Fibroblast of the aortic adventitia (primary cell): ENCODE data around the gene KCNH2. TPM values are rescaled to one million over a fixed set of nuclear protein-coding genes. Genes with fewer than 3 reads are reported as not detected.

Experiments
- DNase-seq: peaks from one replicate; pipeline ENCODE4 v3.0.0-alpha.2; 2010; ENCODE audit warnings: low read depth
- H3K4me3 ChIP-seq: 2 replicates; pipeline ENCODE4 v1.5.1; 2011; ENCODE audit warnings: low read depth, mild to moderate bottlenecking, control low read depth, low read length, moderate library complexity
- total RNA-seq: library from RNA; depleted of rRNA; stranded (reverse); fragments of >200 nt; gene quantifications from 2 replicates; pipeline ENCODE4 v1.2.3, GENCODE V29; 2012; ENCODE audit warnings: low replicate concordance
- TF ChIP-seq, protein P1 (sequence below): IDR thresholded peaks from 2 replicates; pipeline ENCODE4 v1.5.1; 2011; ENCODE audit warnings: mild to moderate bottlenecking, low read length, control low read depth, inconsistent platforms; ENCODE audit not compliant: insufficient read depth

The KCNH2 gene
- total RNA-seq, 1 donor, result not detected

DNA sequence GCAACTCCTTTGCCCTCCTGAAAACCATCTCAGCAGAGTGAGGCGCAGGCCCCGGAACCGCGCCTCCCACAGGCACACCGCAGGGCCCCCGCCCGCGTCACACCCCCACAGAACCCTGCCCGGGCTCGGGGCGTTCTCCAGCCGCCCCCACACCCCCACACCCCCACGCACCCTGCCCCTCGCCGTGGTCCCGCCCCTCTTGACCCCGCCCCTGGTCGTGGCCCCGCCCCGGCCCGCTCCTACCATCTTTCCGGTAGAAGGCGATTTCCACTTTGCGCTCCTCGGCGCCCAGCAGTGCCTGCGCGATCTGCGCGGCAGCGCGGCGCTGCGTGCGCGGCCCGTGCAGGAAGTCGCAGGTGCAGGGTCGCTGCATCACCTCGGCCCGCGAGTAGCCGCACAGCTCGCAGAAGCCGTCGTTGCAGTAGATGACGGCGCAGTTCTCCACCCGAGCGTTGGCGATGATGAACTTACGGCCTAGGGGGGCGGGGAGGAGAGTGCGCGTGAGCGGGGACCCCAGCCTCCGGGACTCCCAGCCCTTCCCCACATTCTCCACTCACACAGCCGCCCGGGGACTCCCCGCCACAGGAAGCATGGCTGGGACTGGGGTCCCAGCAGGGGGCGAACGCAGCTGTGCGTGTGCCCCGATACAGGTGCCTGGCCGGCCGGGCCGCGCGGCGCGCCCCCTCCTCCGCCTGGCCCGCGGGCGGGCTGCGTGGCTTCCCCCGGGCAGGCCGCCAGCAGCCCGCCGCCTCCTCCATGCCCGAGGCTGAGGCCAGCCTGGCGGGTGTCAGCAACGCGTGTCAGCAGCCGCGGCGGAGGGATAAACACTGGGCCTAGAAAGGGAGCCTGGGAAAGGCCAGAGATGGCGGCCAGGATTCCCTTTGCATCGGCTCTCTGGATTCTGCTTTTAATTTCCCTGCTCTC is 3.4 kb downstream of the KCNH2 start:
- no peak for DNase-seq
- H3K4me3 ChIP-seq, result peak overlapping the region; percentile 33
- TF ChIP-seq, protein P1, sequence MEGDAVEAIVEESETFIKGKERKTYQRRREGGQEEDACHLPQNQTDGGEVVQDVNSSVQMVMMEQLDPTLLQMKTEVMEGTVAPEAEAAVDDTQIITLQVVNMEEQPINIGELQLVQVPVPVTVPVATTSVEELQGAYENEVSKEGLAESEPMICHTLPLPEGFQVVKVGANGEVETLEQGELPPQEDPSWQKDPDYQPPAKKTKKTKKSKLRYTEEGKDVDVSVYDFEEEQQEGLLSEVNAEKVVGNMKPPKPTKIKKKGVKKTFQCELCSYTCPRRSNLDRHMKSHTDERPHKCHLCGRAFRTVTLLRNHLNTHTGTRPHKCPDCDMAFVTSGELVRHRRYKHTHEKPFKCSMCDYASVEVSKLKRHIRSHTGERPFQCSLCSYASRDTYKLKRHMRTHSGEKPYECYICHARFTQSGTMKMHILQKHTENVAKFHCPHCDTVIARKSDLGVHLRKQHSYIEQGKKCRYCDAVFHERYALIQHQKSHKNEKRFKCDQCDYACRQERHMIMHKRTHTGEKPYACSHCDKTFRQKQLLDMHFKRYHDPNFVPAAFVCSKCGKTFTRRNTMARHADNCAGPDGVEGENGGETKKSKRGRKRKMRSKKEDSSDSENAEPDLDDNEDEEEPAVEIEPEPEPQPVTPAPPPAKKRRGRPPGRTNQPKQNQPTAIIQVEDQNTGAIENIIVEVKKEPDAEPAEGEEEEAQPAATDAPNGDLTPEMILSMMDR, result peak; percentile 16

DNA sequence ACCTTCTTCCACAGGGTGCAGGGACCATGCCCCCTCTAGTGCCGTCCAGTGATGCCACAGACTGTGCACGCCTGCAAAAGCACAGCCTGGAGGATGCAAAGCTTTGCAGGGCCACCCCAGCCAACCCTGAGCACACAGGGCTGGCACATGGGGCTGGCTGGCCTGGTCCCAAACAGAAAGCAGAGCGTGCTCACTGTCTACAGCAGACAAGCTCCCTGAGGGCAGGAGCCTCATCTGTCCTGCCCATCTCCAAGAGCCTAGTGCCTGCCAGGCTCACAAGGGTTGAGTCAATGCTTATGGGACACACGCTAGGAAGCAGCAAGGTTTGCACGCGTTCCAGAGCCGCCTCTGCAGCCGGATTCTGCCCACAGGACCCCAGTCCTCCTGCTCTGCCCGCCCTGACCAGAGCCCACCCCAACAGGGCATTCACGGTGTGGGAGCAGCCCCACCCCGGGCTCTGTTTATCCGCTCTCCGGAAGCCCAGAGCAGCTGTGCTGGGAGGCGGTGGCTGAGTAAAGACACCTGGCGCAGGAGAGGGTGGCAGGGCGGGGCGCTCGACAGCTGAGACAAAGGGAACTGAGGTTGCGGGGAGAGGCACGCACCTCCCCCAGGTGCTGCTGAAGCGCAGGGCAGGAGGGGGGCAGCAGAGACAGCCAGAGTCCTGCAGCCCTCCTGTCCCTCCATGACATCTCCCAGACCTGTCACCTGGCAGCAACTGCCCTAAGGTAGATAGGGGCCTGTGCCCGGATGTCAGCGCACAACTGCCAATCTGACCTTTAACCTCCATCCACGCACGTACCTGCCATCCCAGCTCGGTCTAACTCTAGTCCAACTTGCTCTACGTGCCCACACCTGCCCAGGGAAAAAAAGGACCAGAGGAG is 4.3 kb downstream of the KCNH2 start:
- no peak overlapping the region for H3K4me3 ChIP-seq
- no peak for DNase-seq
- TF ChIP-seq, protein P1, result no peak

DNA sequence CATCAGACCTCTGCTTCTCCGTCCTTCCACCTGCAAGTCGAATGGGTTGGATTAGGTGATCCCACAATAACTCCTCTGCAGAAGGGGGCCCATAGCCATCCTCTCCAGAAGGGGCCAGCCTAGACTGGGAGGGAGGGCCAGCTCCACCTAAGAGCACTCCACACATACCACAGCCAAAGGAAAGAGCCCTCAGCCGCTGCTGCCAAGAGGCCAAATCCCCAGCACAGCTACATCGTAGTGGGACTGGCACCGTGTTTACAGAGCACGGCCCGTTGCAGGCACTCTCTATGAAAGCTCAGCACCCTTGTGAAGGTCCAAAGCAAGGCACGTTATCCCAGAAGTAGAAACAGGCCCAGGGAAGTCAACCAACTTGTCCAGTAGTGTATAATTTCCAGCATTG is 5.4 kb downstream of the KCNH2 start:
- TF ChIP-seq, protein P1, result no peak
- DNase-seq, result no peak
- H3K4me3 ChIP-seq, result no peak overlapping the region

DNA sequence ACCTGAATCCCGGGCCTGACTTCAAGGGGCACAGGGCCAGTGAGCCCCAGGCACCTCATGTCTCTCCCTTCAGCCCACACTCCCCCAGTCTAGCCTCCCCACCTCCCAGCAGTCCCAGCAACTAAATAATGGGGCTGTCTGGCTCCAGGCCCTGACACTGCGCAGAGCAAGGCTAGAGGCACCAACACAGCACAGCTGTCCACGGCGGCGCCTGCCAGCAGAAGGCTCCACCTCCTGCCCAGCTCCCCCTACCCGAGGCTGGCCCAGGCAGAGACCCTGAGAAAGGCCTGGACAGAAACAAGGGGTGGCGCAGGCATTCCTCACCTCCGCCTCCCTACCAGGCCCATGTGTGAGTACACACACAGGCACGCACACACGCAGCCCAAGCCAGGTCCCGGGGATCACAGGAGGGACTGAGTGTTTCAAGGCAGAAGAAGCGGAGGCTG is 6.1 kb downstream of the KCNH2 start:
- no peak overlapping the region for H3K4me3 ChIP-seq
- TF ChIP-seq, protein P1, result no peak
- peak; percentile 41 for DNase-seq

DNA sequence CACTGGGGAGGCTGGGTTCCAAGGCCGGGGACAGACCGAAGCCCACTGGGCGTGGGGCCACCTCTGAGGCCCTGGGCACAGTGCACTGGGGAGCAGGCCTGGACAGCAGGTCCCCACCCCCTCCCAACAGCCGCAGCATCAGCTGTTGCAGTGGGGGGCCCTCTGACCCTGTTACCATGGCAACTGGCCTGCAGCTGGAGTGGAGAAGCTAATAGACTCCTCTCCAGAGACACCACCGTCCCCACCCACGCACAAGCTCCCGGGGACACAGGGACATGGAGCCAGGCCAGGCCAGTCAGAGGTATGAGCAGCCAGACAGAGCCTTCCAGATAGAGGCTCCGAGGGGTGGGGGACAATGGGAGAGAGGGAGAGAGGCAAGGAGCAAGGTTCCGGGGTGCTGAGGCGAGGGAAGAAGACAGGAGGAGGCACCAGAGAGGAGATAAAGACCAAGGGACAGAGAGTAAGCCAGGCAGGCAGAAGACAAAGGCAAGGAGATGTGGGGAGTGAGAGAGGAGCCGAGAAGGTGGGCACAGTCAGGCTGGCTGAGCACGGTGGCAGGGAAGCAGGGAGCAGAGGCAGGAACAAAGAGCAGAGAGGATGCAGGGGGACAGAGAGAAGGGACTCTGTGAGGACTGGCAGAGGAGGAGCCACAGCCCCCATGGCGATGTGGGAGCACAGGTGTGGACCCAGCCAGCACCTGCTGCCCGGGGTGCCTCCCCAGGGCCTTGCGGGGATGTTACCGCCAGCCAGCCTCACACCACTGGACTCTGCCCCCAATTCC is 6.7 kb downstream of the KCNH2 start:
- DNase-seq, result no peak
- TF ChIP-seq, protein P1, result no peak
- no peak overlapping the region for H3K4me3 ChIP-seq

DNA sequence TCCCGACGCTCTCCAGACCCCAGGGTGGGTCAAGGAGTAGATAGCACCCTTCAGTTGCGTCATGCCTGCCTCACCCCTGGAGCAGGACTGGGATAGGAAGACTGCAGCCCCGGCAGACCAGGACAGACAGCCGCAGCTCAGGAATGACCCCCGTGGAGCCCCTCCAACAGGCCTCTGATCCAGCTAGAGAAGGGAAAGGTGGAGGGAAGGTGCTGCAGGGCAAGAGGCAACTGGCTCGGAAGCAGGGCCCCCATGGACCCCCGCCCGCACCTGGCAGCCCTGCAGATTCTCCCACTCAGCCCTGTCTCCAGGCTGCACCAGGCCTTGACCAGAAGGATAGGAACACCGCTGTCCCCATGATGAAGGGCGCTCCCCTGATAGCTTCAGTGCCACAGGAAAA is 7.7 kb downstream of the KCNH2 start:
- no peak for DNase-seq
- H3K4me3 ChIP-seq, result no peak overlapping the region
- TF ChIP-seq, protein P1, result no peak
